Measurements from ENCODE around the gene ELFN2. TPM values are rescaled to one million over a fixed set of nuclear protein-coding genes. Genes with fewer than 3 reads are reported as not detected.

The ELFN2 gene
- polyA plus RNA-seq, 3 donors from 2014 or later = 0.04 TPM; not detected in 2

DNA sequence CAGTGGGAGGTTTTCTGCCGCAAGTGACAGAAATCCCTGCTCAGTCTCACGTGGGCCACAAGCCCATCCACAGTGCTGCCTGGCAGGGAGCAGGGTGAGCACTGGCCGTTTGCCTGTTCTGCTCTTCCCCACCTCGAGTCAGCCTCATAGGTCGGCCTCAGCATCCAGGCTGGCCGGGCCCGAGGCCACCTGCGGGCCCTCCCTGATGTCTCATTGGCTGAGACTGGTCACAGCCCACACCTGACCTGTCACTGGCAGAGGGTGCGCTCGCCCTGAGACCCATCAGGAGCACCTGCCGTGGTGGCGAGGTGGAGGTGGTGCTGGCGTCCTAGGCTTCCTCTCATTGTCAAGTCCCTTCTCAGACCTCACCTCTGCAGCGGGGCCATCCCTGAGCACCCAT, 72.1 kb downstream of the ELFN2 start:
- DNase-seq = no peak
- Mint-ChIP-seq H3K27ac (no peak overlapping the region), H3K4me3 (no peak overlapping the region), H3K27me3 (ENCODE audit: low read depth in 3 of 3) (peaks cover 0 to 9% (median 1%) of the 10 kb centered on the region in 3 donors), H3K4me1 (no peaks in the 10 kb centered on the region), H3K36me3 (no peaks in the 10 kb centered on the region), H3K9me3 (no peaks in the 10 kb centered on the region)

DNA sequence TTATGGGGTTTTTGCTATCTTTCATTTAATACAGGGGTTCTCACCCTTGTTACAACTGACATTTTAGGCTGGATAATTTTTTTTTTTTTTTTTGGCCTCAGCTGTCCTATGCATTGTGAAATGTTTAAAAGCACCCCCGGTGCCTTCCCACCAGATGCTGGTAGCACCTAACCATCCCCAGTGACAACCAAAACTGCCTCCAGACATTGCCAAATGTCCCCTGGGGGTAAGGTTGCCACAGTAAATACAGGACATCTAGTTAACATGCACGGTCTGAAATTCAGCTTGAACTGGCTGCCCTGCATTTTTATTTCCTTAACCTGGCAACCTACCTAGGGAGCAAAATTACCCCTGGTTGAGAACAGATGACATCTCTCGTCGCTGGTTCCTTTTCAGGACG, 72.6 kb downstream of the ELFN2 start:
- Mint-ChIP-seq H3K4me3 (no peak overlapping the region), H3K36me3 (no peaks in the 10 kb centered on the region), H3K9me3 (no peaks in the 10 kb centered on the region), H3K27ac (no peak overlapping the region), H3K27me3 (ENCODE audit: low read depth in 3 of 3) (peaks cover 0 to 9% (median 1%) of the 10 kb centered on the region in 3 donors), H3K4me1 (no peaks in the 10 kb centered on the region)
- no peak for DNase-seq

DNA sequence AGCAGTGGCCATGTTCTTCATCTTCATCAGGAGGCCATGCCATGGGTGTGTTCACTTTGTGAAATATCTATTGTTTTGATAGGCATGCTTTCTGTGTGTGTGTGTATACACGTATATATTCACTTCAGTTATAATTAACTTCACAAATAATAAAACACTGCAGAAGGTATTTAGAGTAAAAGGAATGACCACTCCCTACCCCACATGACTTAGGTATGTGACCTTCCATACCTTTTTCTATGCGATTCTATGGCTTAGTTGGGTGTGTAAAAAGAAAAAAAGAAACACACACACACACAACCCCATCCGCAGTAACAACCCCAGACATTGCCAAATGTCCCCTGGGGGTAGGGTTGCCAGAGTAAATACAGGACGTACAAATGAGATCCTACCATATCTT, 73.0 kb downstream of the ELFN2 start:
- no peaks in the 10 kb centered on the region for H3K36me3 Mint-ChIP-seq

DNA sequence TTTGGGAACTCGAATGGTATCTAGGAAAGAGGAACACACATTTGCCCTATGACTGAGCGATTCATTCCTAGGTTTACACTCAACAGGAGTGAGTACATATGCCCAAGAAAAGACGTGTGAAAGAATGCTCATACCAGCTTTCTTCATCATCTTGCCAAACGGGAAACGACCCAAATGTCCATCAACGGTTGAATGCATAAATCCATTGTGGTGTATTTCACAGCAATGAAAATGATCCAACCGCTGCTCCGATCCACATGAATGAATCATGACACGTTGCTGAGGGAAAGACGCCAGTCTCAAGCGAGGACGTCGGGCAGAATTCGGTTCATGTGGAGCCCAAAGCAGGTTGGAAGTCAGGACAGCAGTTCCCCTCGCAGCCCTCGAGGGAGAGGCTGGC, 73.4 kb downstream of the ELFN2 start:
- H3K36me3 Mint-ChIP-seq = no peaks in the 10 kb centered on the region
- no peak overlapping the region for H3K4me3 Mint-ChIP-seq
- H3K4me1 Mint-ChIP-seq = no peaks in the 10 kb centered on the region
- peaks cover 0 to 8% (median 1%) of the 10 kb centered on the region in 3 donors for H3K27me3 Mint-ChIP-seq (ENCODE audit: low read depth in 3 of 3)
- DNase-seq = no peak
- no peaks in the 10 kb centered on the region for H3K9me3 Mint-ChIP-seq
- H3K27ac Mint-ChIP-seq = no peak overlapping the region

More for the DNA sequence above, 73.0 kb downstream of the ELFN2 start:
- DNase-seq = no peak
- H3K4me1 Mint-ChIP-seq = no peaks in the 10 kb centered on the region
- peaks cover 0 to 9% (median 1%) of the 10 kb centered on the region in 3 donors for H3K27me3 Mint-ChIP-seq (ENCODE audit: low read depth in 3 of 3)
- H3K27ac Mint-ChIP-seq = no peak overlapping the region
- H3K4me3 Mint-ChIP-seq = no peak overlapping the region
- H3K9me3 Mint-ChIP-seq = no peaks in the 10 kb centered on the region

DNA sequence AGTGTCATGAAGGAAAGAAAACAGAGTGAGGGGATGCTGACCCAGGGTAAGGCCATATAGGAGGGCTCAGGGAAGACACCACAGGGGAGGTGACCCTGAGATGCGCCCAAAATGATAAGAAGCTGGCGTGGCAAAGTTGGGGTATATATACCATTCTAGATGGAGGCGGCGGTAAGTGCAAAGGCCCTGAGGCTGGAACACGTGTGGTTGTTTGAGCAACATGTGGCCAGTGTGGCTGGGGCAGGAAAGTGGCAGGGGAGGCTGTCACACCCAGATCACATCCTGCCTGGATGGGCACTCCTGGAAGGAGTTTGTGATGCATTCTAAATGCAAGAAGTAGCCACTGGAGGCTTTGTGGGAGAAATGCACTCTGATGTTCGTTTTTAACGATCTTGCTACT, 74.8 kb downstream of the ELFN2 start:
- no peak overlapping the region for H3K4me3 Mint-ChIP-seq
- H3K27me3 Mint-ChIP-seq (ENCODE audit: low read depth in 3 of 3) = peaks cover 0 to 7% (median 4%) of the 10 kb centered on the region in 3 donors
- H3K36me3 Mint-ChIP-seq = no peaks in the 10 kb centered on the region
- no peaks in the 10 kb centered on the region for H3K4me1 Mint-ChIP-seq
- DNase-seq = no peak
- no peak overlapping the region for H3K27ac Mint-ChIP-seq
- no peaks in the 10 kb centered on the region for H3K9me3 Mint-ChIP-seq

DNA sequence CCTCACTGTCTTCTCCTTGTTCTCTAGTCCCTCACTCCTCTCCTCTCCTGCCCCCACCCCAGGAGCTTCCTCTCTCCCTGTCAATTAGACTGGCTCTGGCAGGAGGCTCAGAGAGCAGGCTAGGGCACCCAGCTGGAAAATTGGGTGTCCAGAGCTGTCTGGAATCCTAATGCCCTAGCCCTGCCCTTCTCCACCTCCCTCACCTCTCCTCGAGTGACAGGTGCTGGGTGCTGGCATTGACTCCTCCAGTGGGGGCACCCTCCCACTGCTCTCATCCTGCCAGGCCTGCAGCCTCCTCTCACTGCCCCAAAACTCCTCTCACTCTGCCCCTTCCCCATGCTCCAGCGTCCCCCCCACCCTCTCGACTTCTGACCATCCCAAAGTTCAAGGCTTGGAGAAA, 76.0 kb downstream of the ELFN2 start:
- H3K36me3 Mint-ChIP-seq = no peaks in the 10 kb centered on the region
- no peaks in the 10 kb centered on the region for H3K4me1 Mint-ChIP-seq
- H3K4me3 Mint-ChIP-seq = no peak overlapping the region
- peaks cover 0 to 7% (median 4%) of the 10 kb centered on the region in 3 donors for H3K27me3 Mint-ChIP-seq (ENCODE audit: low read depth in 3 of 3)
- DNase-seq = no peak
- H3K9me3 Mint-ChIP-seq = no peaks in the 10 kb centered on the region
- no peak overlapping the region for H3K27ac Mint-ChIP-seq

DNA sequence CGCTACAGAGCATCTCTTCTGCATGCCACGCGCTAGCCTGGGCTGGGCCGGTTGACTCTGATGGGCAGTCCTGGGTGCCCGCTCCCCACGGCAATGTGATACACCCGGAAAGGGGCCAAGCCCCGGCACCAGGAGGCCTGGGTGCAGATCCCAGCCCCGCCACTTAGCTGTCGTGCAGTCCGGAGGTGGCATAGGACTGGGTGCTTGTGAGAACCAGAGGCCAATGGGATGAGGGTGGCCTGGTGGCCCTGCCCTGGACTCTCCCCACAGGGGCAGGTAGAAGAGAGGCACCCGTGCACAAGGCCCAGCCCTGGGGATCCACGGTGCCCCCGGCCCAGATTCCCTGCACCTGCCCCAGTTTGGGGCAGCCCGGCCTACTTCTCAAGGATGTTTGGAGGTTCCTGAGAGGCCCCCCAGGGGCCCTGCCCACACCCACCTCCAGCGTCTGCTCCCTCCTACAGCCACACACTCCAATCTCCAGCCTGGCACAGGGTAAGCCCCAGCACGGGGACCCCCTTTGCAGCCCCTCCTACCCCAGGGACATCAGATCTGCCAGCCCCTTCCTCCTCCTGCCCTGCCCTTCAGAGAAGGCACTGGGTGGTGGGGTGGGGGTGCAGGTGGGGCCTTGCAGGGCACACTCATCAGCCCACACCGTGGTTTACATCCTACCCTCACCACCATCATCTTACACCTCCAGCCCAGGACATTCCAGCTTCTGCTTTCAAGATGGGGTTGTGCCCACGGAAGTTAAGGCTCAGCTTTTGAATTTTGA, 78.0 kb downstream of the ELFN2 start:
- Mint-ChIP-seq H3K4me1 (no peaks in the 10 kb centered on the region), H3K36me3 (no peaks in the 10 kb centered on the region), H3K4me3 (no peak overlapping the region), H3K27ac (peak overlapping the region in 1 of 6 donors; percentile 22), H3K9me3 (no peaks in the 10 kb centered on the region), H3K27me3 (ENCODE audit: low read depth in 3 of 3) (peaks cover 1 to 6% (median 2%) of the 10 kb centered on the region in 3 donors)
- no peak for DNase-seq

DNA sequence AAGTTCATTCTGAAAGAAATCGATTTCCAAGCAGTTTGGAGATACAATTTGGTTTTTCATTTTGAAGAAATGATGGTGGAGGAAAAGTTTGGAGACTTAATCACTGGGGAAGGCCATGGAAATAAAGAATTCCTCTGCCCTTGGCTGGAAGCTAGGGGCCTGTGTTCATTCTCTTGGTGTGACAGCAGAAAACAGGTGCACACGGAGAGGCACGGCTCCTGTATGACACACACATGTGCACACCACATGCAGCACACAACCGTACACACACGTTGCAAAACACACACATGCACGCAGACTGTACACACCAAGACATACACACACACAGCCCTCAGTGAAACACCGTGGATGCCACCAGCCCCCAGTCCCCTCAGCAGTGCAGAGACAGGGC, 80.8 kb downstream of the ELFN2 start:
- DNase-seq = no peak
- Mint-ChIP-seq H3K4me1 (no peaks in the 10 kb centered on the region), H3K9me3 (no peaks in the 10 kb centered on the region), H3K27ac (no peak overlapping the region), H3K36me3 (no peaks in the 10 kb centered on the region), H3K4me3 (no peak overlapping the region), H3K27me3 (ENCODE audit: low read depth in 3 of 3) (peaks cover 0 to 4% (median 1%) of the 10 kb centered on the region in 3 donors)

DNA sequence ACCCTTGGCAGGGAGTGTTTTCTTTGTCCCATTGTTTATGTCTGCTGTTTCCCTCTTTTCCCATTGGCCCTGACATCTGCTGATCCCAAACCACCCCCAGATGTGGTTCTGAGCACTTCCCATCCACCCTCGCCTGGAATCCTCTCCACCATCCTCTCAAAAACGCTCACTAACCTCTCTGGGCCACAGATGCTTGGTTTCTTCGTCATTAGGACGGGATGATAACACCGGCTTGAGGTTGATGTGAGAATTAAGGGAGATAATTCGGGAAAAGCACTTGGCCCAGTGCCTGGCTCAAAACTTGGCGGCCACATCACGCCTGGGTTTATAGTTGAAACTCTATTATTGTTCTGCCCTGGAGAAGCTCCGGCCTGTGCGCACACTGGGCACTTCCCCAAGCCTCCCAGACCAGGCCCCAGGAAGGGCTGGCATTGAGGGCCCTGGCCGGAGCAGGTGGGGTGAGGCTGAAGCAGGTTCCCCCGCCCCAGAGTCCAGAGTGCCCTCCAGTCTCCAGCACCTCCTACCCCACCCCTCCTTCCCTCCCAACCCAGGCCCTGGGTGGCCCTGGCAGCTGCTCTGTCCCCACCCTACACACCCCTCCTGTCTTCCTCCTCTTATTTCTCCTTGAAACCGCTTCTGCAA, 81.3 kb downstream of the ELFN2 start:
- Mint-ChIP-seq H3K27me3 (ENCODE audit: low read depth in 3 of 3) (peaks cover 0 to 4% (median 1%) of the 10 kb centered on the region in 3 donors), H3K36me3 (no peaks in the 10 kb centered on the region), H3K27ac (no peak overlapping the region), H3K4me3 (no peak overlapping the region), H3K4me1 (no peaks in the 10 kb centered on the region), H3K9me3 (no peaks in the 10 kb centered on the region)
- no peak for DNase-seq

DNA sequence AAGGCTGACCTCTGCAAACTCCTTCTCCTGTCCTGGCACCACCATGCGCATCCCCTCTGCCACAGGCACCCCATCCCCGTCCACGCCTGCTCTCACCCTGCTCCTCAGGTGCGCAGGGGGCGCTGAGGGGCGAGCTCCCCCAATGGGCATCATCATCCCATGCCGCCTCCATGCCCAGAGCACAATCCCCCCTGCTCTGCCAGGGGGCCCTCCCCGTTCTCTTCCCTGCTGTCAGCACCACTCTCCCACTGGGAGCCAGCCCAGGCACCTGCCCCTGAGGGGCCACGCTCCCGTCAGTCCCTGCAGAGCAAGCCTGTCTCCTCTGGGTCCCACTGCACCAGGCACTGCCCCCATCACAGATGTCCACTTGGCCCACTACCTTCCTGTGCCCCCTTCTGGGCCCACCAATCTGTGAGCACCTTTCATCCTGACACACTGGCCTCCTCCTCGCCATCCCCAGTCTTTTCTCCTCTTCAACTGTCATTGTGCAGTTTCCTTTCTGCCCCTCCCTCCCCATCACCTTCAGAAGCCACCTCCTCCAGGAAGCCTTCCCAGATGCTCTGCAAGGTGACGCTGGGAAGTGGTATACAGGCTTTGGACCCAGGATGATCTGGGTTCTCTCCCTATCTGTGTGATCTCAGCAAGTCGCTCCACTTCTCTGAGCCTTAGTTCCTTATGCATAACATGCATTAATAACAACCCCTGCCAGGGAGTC, 82.4 kb downstream of the ELFN2 start:
- no peaks in the 10 kb centered on the region for H3K4me1 Mint-ChIP-seq
- no peaks in the 10 kb centered on the region for H3K36me3 Mint-ChIP-seq
- peaks cover 0 to 4% (median 1%) of the 10 kb centered on the region in 3 donors for H3K27me3 Mint-ChIP-seq (ENCODE audit: low read depth in 3 of 3)
- H3K27ac Mint-ChIP-seq = no peak overlapping the region
- H3K4me3 Mint-ChIP-seq = no peak overlapping the region
- H3K9me3 Mint-ChIP-seq = no peaks in the 10 kb centered on the region
- no peak for DNase-seq

DNA sequence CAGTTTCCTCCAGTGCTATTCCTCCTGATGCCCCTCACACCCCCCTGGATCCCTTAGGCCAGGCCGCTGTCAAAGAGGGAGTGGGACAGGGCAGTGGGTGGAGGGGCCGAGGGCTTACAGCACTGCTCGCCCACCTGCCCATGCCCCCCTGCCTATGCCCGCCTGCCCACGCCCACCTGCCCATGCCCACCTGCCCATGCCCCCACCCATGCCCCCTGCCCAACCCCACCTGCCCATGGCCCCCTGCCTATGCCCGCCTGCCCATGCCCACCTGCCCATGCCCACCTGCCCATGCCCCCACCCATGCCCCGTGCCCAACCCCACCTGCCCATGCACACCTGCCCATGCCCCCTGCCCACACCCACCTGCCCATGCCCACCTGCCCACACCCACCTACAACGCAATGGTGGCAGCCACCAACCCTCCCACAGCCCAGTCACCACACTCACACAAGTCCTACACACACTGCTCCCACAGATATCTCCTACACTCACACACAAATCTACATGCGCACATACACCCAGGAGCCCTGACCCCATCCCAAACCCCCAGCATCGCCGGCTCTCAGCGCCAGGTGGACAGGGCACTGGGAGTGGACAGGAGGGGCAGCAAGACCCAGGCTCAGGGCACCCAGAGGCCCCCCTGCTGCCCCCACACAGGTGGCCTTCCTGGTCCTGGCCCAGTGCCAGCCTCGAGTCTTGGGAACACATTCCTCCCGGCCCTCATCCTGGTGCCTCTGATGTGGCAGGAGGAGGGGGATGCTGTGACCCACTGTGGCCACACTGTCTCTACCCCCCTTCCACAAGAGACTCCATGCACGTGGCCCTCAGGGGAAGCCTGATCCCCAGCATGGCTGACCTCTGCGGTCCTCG, 83.2 kb downstream of the ELFN2 start:
- Mint-ChIP-seq H3K9me3 (no peaks in the 10 kb centered on the region), H3K4me3 (no peak overlapping the region), H3K36me3 (no peaks in the 10 kb centered on the region), H3K27me3 (ENCODE audit: low read depth in 3 of 3) (peaks cover 1 to 4% (median 3%) of the 10 kb centered on the region in 3 donors), H3K27ac (no peak overlapping the region), H3K4me1 (no peaks in the 10 kb centered on the region)
- DNase-seq = no peak

DNA sequence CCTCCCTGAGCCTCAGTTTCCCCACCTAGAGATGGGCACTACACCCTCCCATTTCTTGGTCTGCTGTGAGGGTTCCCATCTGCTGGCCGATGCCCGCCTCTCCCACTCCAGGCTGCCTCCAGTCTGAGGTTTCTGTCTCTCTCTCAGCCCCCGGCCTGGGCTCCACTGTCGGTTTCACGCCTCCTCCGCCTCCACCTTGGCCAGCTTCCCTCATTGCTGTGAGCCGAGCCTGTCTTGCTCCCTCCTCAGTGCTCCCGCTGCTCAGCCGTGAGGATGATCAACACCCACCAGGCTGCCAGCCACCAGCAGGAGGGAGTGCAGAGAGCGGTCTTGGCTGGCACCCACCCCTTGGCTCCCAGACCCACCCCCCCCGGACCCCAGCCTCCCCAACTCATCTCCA, 83.9 kb downstream of the ELFN2 start:
- Mint-ChIP-seq H3K27me3 (ENCODE audit: low read depth in 3 of 3) (peaks cover 1 to 5% (median 4%) of the 10 kb centered on the region in 3 donors), H3K36me3 (no peaks in the 10 kb centered on the region), H3K27ac (no peak overlapping the region), H3K9me3 (no peaks in the 10 kb centered on the region), H3K4me3 (no peak overlapping the region), H3K4me1 (no peaks in the 10 kb centered on the region)
- DNase-seq = no peak

DNA sequence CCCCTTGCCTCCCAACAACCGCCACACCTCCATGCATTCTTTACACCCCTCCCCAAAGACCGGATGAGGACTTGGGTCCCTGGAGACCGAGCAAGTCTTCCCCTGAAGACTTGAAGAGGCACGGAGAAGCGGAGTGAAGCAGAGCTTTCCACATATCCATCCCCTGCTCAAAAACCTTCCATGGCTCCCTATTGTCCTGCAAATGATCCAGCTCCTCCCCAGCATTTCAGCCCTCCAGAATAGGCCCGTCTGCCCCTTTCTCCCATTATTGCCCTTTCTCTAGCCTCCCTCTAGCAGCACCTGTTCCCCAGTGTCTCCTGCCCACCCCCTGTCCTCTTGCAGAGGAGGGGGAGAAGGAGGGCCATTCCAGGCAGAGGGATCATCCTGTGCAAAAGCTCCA, 85.2 kb downstream of the ELFN2 start:
- Mint-ChIP-seq H3K9me3 (no peaks in the 10 kb centered on the region), H3K27ac (no peak overlapping the region)

More for the DNA sequence above, 85.2 kb downstream of the ELFN2 start:
- no peak for DNase-seq
- no peaks in the 10 kb centered on the region for H3K4me1 Mint-ChIP-seq
- H3K27me3 Mint-ChIP-seq (ENCODE audit: low read depth in 3 of 3) = peaks cover 1 to 7% (median 2%) of the 10 kb centered on the region in 3 donors
- no peaks in the 10 kb centered on the region for H3K36me3 Mint-ChIP-seq
- H3K4me3 Mint-ChIP-seq = no peak overlapping the region
